HG03575 (cell line): ENCODE data around the gene MLST8.
"Not testable (repeated sequence)": the region's sequence is repeated elsewhere in the genome, so short reads cannot be mapped to it uniquely, and the experiment has no call there.

ENCODE experiments used
- ATAC-seq: cut with Tn5 transposase; IDR thresholded peaks from one replicate; pipeline ENCODE4 v1.9.1; 2021; ENCODE audit not compliant: unreplicated experiment, insufficient number of reproducible peaks, low FRiP score; ENCODE audit errors: extremely low read depth

MLST8 gene

GRCh38 chr16:2187212-2187611, 18.0 kb upstream of the MLST8 start:
- ATAC-seq, result no peak

- ATAC-seq, result no peak
Measured at GRCh38 chr16:2188395-2188794, 16.9 kb upstream of the MLST8 start.

- no peak for ATAC-seq
Measured at GRCh38 chr16:2189252-2189893, 15.9 kb upstream of the MLST8 start.

- ATAC-seq, result no peak
Measured at GRCh38 chr16:2190002-2190658, 15.1 kb upstream of the MLST8 start.

- no peak for ATAC-seq
Measured at GRCh38 chr16:2190659-2191445, 14.4 kb upstream of the MLST8 start.

- ATAC-seq, result no peak
Measured at GRCh38 chr16:2191446-2191706, 13.9 kb upstream of the MLST8 start.

- ATAC-seq, result no peak
Measured at GRCh38 chr16:2194166-2194834, 11.0 kb upstream of the MLST8 start.

- no peak for ATAC-seq
Measured at GRCh38 chr16:2194852-2195321, 10.4 kb upstream of the MLST8 start.

GRCh38 chr16:2195322-2196161, 9.7 kb upstream of the MLST8 start:
- no peak for ATAC-seq

- no peak for ATAC-seq
Measured at GRCh38 chr16:2196162-2196980, 8.9 kb upstream of the MLST8 start, which contains the start of gene CASKIN1. TSS of gene CASKIN1 (minus strand) at chr16:2196605. CDS start at chr16:2196432, 173 bp downstream.

- no peak for ATAC-seq
Measured at GRCh38 chr16:2196981-2197511, 8.2 kb upstream of the MLST8 start.

GRCh38 chr16:2197765-2198164, 7.5 kb upstream of the MLST8 start:
- ATAC-seq, result no peak

GRCh38 chr16:2198283-2198682, 7.0 kb upstream of the MLST8 start:
- no peak for ATAC-seq

- no peak for ATAC-seq
Measured at GRCh38 chr16:2199095-2199494, 6.2 kb upstream of the MLST8 start.

GRCh38 chr16:2199621-2200139, 5.6 kb upstream of the MLST8 start:
- no peak for ATAC-seq

GRCh38 chr16:2200313-2200712, 4.9 kb upstream of the MLST8 start:
- no peak for ATAC-seq

- ATAC-seq, result not testable (repeated sequence)
Measured at GRCh38 chr16:2203119-2203688, 2.0 kb upstream of the MLST8 start.
